Endodermal cell (in vitro differentiated cells): ENCODE measurements around the gene CDH8. TPM values are rescaled to one million over a fixed set of nuclear protein-coding genes. Genes with fewer than 3 reads are reported as not detected.

Source experiments
- DNase-seq: peaks from one replicate; pipeline ENCODE4 v3.0.0-alpha.2; 2017
- H3K27ac ChIP-seq: 2 replicates; pipeline ENCODE4 v1.5.1; 2013; ENCODE audit warnings: mild to moderate bottlenecking, low read depth, low read length, moderate library complexity
- H3K27me3 ChIP-seq: 2 replicates; pipeline ENCODE4 v1.6.1; 2013; ENCODE audit warnings: mild to moderate bottlenecking, low read length, moderate library complexity; ENCODE audit not compliant: insufficient read depth, control insufficient read depth, poor library complexity, severe bottlenecking
- H3K36me3 ChIP-seq: 2 replicates; pipeline ENCODE4 v1.7.0; 2013; ENCODE audit warnings: mild to moderate bottlenecking, low read length, moderate library complexity; ENCODE audit not compliant: control insufficient read depth, insufficient read depth
- H3K4me1 ChIP-seq: one replicate; pipeline ENCODE4 v1.7.0; 2013; ENCODE audit warnings: low read length; ENCODE audit not compliant: control insufficient read depth, insufficient read depth
- H3K4me3 ChIP-seq: 2 replicates; pipeline ENCODE4 v1.5.1; 2013; ENCODE audit warnings: mild to moderate bottlenecking, low read length, moderate library complexity
- H3K9ac ChIP-seq: 2 replicates; pipeline ENCODE4 v1.6.1; 2013; ENCODE audit warnings: mild to moderate bottlenecking, low read length, moderate library complexity; ENCODE audit not compliant: poor library complexity, severe bottlenecking; ENCODE audit errors: extremely low read depth
- H3K9me3 ChIP-seq: 2 replicates; pipeline ENCODE4 v1.6.1; 2013; ENCODE audit warnings: mild to moderate bottlenecking, low read length, moderate library complexity; ENCODE audit not compliant: control insufficient read depth
- H3K27ac Mint-ChIP-seq: 2 replicates; pipeline ENCODE4 v1.8.0; 2020; ENCODE audit warnings: mixed read lengths
- H3K27me3 Mint-ChIP-seq: 2 replicates; pipeline ENCODE4 v1.8.0; 2021; ENCODE audit warnings: mild to moderate bottlenecking, mixed read lengths; ENCODE audit not compliant: insufficient read depth
- H3K36me3 Mint-ChIP-seq: 2 replicates; pipeline ENCODE4 v1.8.0; 2020; ENCODE audit warnings: low read depth, mixed read lengths
- H3K4me1 Mint-ChIP-seq: 2 replicates; pipeline ENCODE4 v1.8.0; 2020; ENCODE audit warnings: mixed read lengths
- H3K4me3 Mint-ChIP-seq: 2 replicates; pipeline ENCODE4 v1.8.0; 2020; ENCODE audit warnings: mild to moderate bottlenecking, moderate library complexity, mixed read lengths
- H3K9me3 Mint-ChIP-seq: 2 replicates; pipeline ENCODE4 v1.8.0; 2020; ENCODE audit warnings: mild to moderate bottlenecking, mixed read lengths
- CTCF ChIP-seq: fragments of 200-600 bp; sonication (generic); conservative IDR thresholded peaks from 2 replicates; pipeline ENCODE4 v1.5.0; 2021; ENCODE audit warnings: antibody characterized with exemption, mild to moderate bottlenecking
- WGBS, 2 experiments: methylation state at CpG; one replicate each; pipeline versions ENCODE4 v1.1.5 to v1.1.7; 2013; ENCODE audit warnings: missing lambda C conversion rate in 2 of 2, mixed read lengths in 1 of 2; ENCODE audit not compliant: insufficient coverage in 1 of 2, insufficient read length in 1 of 2; 5-methylcytosine and 5-hydroxymethylcytosine counted together
- total RNA-seq, 2 donors: library from RNA; stranded (reverse); fragmentation: NEBNext Ultra II Directional in 1 of 2; extraction: Animal tissue kit (Norgen Biotek cat#: 25700) in 1 of 2; gene quantifications; 2 replicates in 1 of 2; 3 replicates in 1 of 2; pipeline ENCODE4 v1.2.1, GENCODE V29; 2021

The CDH8 gene
- total RNA-seq, 2 donors from 2014 or later, result 13.9 to 27.2 TPM

DNA sequence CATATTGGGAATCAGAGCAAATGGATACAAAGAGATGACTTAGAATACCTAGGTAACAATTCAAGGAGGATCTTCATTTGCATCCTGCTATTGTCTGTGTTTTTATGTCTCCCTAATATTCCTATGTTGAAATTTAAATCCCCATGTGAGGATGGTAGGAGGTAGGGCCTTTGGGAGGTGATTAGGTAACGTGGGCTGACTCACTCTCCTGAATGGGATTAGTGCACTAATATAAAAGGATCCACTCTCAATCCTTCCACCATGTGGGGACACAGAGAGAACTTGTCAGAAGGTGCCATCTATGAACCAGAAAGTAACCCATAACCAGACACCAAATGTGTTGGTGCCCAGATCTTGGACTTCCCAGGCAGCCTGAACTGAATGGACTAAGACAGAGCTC is 83.4 kb downstream of the CDH8 start:
- DNase-seq, result no peak
- Histone ChIP-seq H3K9me3 (peaks cover 9% of the 10 kb centered on the region), H3K27ac (no peak overlapping the region), H3K9ac (no peak overlapping the region), H3K4me3 (no peak overlapping the region), H3K36me3 (no peaks in the 10 kb centered on the region), H3K4me1 (peaks cover 3% of the 10 kb centered on the region), H3K27me3 (no peaks in the 10 kb centered on the region)
- Mint-ChIP-seq H3K9me3 (peaks cover 8% of the 10 kb centered on the region), H3K4me1 (peaks cover 36% of the 10 kb centered on the region), H3K27me3 (no peaks in the 10 kb centered on the region), H3K4me3 (no peak overlapping the region), H3K36me3 (peaks cover 2% of the 10 kb centered on the region), H3K27ac (no peak overlapping the region)
- no peak for TF ChIP-seq CTCF
- 100% methylated on average over 1 of the region's 1 CpG; no CpG with 5 or more reads in 1 of the 2 experiments for WGBS, 2 experiments

GRCh38 chr16:61948414-61948813 is 87.8 kb downstream of the CDH8 start:
- Mint-ChIP-seq H3K4me3 (no peak overlapping the region), H3K36me3 (peaks cover 2% of the 10 kb centered on the region), H3K27me3 (no peaks in the 10 kb centered on the region), H3K9me3 (peaks cover 8% of the 10 kb centered on the region), H3K27ac (no peak overlapping the region), H3K4me1 (peaks cover 49% of the 10 kb centered on the region)
- no peaks in the 10 kb centered on the region for H3K36me3 ChIP-seq
- 35% methylated on average over 2 of the region's 3 CpGs; no CpG with 5 or more reads in 1 of the 2 experiments for WGBS, 2 experiments
- no peak overlapping the region for H3K4me3 ChIP-seq
- TF ChIP-seq CTCF, result no peak
- H3K27me3 ChIP-seq, result no peaks in the 10 kb centered on the region
- H3K4me1 ChIP-seq, result peaks cover 23% of the 10 kb centered on the region
- H3K27ac ChIP-seq, result no peak overlapping the region
- H3K9me3 ChIP-seq, result peaks cover 9% of the 10 kb centered on the region
- DNase-seq, result no peak
- H3K9ac ChIP-seq, result no peak overlapping the region

DNA sequence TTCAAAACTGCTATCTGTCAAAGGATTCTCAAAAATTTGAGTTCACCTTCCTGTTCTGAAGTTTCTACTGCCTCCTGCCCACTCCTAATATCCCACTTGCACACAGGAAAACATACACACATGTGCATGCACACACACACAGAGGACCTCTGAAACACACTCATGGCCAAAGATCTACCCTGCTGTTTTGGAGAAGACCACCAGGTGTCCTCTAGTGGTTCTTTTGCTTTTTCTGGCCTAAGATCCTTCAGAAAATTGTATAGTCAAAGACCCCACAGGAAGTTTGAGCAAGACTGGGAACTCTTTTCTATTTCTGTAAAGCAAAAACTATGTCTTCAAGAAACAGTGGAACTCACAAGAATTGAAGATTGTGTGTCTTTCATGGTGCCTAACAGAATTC is 90.2 kb downstream of the CDH8 start:
- no peak for DNase-seq
- no peak overlapping the region for H3K4me3 Mint-ChIP-seq
- H3K36me3 ChIP-seq, result no peaks in the 10 kb centered on the region

More for the DNA sequence above, 90.2 kb downstream of the CDH8 start:
- peak; percentile 70 for TF ChIP-seq CTCF
- Mint-ChIP-seq H3K27ac (no peak overlapping the region), H3K36me3 (peaks cover 2% of the 10 kb centered on the region), H3K4me1 (peaks cover 63% of the 10 kb centered on the region), H3K27me3 (no peaks in the 10 kb centered on the region), H3K9me3 (peaks cover 8% of the 10 kb centered on the region)
- H3K27me3 ChIP-seq, result no peaks in the 10 kb centered on the region
- H3K27ac ChIP-seq, result no peak overlapping the region
- H3K9ac ChIP-seq, result no peak overlapping the region
- H3K4me3 ChIP-seq, result peak overlapping the region; percentile 61
- H3K4me1 ChIP-seq, result peaks cover 23% of the 10 kb centered on the region
- peaks cover 9% of the 10 kb centered on the region for H3K9me3 ChIP-seq
